NCI-H2081 treated with DMSO at 0.1 percent for 48 hours (cell line): Measurements from ENCODE around the gene WBP11.
"Not testable (repeated sequence)": the region's sequence is repeated elsewhere in the genome, so short reads cannot be mapped to it uniquely, and the experiment has no call there.

Experiments
- DNase-seq: peaks from one replicate; lab custom pipeline; 2025; lab: John Stamatoyannopoulos, UW

WBP11 gene

GRCh38 chr12:14771651-14772137, 31.6 kb downstream of the WBP11 start:
- no peak for DNase-seq

GRCh38 chr12:14770496-14771461, 32.5 kb downstream of the WBP11 start:
- peak; percentile 73 for DNase-seq

GRCh38 chr12:14769969-14770495, 33.2 kb downstream of the WBP11 start:
- no peak for DNase-seq

GRCh38 chr12:14769466-14769968, 33.8 kb downstream of the WBP11 start:
- no peak for DNase-seq

- DNase-seq = no peak
These were observed 34.4 kb downstream of the WBP11 start for GRCh38 chr12:14768823-14769405.

GRCh38 chr12:14767617-14768016, 35.7 kb downstream of the WBP11 start:
- DNase-seq = no peak

GRCh38 chr12:14766649-14767215, 36.5 kb downstream of the WBP11 start:
- DNase-seq = no peak

- DNase-seq = not testable (repeated sequence)
These were observed 37.3 kb downstream of the WBP11 start for GRCh38 chr12:14766020-14766419.

- no peak for DNase-seq
These were observed 37.9 kb downstream of the WBP11 start for GRCh38 chr12:14765398-14765797.

- DNase-seq = not testable (repeated sequence)
These were observed 43.5 kb downstream of the WBP11 start for GRCh38 chr12:14759711-14760280.

- no peak for DNase-seq
These were observed 46.7 kb downstream of the WBP11 start for GRCh38 chr12:14756334-14757143.

- no peak for DNase-seq
These were observed 51.3 kb downstream of the WBP11 start for GRCh38 chr12:14751986-14752385.

GRCh38 chr12:14743061-14743460, 60.2 kb downstream of the WBP11 start:
- no peak for DNase-seq

- DNase-seq = no peak
These were observed 61.3 kb downstream of the WBP11 start for GRCh38 chr12:14741942-14742341.

GRCh38 chr12:14741153-14741552, 62.1 kb downstream of the WBP11 start:
- no peak for DNase-seq

- DNase-seq = not testable (repeated sequence)
These were observed 66.8 kb downstream of the WBP11 start for GRCh38 chr12:14736441-14736840.
